ENCODE measurements around the gene RIN3.

The RIN3 gene

DNA sequence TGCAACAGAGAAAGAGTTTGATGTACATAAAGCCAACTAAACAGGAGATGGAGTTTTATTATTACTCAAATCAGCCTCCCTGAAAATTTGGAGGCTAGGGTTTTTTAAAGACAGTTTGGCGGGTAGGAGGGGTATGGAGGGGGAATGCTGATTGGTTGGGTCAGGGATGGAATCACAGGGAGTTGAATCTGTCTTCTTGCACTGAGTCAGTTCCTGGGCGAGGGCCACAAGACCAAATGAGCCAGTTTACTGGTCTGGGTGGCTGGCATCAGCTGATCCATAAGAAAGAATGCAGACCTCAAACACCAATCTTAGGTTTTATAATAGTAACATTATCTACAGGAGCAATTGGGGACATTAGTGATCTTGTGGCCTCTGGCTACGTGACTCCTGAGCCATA is 64.9 kb downstream of the RIN3 start:
- DNase-seq (ENCODE audit: low spot score), result no peak

DNA sequence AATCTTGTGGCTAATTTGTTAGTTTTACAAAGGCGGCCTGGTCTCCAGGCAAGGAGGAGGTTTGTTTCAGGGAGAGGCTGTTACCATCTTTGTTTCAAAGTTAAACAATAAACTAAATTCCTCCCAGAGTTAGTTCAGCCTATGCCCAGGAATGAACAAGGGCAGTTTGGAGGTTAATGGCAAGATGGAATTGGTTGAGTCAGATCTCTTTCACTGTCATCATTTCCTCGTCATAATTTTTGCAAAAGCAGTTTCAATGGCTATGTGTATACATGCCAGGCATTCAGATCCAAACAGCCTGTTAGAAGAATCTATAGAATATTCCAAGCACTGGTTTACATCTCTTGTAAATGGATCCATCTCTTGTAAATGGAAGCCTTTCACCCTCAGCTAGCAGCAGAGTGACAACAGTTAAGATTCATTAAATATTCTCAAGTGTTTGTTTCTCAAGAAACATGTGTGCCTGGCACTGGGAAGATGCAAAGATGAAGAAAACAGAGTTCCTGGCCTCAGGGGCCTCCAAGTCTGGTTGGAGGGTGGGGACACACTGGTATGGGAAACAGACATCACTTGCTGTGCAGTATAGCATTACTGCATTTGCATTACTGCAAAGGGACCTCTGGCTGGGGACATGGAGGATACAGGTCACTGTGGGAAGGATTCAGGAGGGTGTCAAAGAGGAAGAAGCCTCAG is 65.8 kb downstream of the RIN3 start:
- DNase-seq (ENCODE audit: low spot score), result no peak

DNA sequence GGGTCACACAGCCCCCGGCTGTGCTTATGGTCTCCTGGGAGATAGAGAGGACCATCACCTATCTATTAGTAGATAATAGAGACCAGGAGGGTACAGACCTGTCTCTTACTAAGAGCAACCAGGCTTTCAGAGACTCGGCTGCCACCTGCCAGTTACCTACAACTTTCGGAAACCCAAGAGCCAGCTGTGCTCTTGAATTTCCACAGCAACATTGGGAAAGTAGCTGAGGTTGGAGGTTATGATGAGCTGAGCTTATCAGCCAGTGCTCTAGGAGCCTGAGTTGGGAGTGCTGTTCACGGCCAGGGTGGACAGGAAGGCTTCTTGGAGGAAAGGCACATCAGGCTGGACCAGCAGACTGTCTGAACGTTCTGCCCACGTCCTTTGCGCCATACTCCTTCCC is 67.6 kb downstream of the RIN3 start:
- no peak for DNase-seq (ENCODE audit: low spot score)

DNA sequence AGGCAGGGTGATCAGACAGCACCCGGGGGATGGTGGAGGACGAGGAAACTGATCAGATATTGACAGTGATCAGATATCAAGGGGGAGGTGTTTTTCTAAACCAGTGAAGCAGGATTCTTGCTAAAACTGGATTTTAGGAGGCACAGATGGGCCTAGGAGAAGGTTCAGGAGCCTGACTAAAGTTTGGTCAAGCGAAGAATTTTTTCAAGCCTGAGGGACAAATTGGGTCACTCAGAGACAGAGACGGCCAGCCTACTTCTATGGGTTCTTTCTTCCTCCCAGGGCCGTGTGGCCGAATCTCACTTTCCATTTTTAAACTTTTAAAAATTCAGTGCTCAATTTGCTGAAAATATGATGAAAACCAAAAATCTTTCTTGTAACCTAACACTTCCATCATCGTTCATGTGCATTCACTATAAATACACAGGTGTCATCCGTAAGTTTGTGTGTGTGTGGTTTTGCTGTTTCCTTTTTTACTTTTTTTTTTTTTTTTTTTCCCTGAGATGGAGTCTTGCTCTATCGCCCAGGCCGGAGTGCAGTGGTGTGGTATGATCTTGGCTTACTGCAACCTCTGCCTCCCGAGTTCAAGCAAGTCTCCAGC is 68.5 kb downstream of the RIN3 start:
- DNase-seq (ENCODE audit: low spot score), result no peak

DNA sequence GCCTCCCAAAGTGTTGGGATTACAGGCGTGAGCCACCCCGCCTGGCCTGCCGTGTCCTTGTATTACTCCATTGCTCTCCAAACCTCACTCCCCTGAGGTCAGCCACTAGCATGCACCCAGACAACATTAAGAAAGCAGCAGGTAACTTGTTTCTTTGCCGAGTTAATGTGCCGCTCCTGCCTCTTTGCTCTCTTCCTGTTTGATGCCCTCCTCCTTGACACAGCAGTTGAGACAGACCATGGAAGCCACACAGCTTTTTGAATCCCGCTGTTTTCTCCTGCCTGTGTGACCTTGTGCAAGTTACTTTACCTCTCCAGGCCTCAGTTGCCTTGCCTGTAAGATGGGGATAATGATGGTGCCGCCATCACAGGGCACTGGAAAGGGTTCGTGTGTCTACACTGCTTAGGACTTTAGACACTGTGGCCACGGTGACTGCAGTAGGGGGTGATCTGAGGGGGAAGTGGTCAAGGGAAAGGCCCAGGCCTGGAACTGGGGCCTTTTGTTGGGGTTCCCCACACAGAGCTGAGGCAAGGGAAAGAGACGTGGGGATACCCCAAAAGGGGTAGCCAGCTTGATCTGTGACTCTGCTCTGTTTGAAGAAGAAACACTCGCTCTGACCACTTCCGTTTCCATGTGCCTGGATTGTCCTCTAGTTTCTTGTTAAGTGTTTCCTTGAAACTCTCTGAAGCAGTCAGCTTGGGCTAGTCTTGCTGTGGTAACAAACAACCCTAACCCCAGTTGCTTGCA is 69.3 kb downstream of the RIN3 start:
- no peak for DNase-seq (ENCODE audit: low spot score)

DNA sequence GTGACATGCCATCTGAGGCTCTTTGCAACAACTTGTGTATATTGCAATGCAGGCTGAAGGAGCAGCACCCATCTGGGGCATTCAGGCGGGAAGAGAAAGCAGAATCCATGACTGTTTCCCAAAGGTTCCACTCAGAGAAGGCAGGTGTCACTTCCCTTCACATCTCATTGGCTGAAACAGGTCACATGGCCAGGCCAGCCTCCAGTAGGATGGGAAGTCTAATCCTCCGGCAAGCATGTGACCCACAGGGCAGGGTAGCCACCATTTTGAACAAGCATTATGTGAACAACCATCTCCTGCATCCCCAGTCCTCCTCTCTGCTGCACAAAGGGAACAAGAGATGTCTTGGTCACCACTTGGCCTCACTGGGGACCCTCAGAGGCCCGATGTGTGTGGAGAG is 70.6 kb downstream of the RIN3 start:
- DNase-seq (ENCODE audit: low spot score), result no peak

DNA sequence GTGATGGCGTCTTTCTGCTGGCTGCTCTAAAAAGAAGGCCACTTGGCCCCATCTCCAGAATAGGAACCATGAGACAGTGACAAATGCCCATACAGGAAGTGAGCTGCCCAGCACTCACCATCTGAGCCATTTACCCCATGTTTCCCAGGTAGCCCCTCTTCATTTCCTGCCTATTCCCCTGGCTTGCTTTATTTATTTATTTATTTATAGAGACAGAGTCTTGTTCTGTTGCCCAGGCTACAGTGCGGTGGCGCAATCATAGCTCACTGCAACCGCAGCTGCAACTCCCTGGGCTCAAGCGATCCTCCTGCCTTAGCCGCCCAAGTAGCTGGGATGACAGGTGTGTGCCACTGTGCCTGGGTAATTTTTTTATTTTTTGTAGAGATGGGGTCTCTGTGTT is 71.2 kb downstream of the RIN3 start:
- no peak for DNase-seq (ENCODE audit: low spot score)

DNA sequence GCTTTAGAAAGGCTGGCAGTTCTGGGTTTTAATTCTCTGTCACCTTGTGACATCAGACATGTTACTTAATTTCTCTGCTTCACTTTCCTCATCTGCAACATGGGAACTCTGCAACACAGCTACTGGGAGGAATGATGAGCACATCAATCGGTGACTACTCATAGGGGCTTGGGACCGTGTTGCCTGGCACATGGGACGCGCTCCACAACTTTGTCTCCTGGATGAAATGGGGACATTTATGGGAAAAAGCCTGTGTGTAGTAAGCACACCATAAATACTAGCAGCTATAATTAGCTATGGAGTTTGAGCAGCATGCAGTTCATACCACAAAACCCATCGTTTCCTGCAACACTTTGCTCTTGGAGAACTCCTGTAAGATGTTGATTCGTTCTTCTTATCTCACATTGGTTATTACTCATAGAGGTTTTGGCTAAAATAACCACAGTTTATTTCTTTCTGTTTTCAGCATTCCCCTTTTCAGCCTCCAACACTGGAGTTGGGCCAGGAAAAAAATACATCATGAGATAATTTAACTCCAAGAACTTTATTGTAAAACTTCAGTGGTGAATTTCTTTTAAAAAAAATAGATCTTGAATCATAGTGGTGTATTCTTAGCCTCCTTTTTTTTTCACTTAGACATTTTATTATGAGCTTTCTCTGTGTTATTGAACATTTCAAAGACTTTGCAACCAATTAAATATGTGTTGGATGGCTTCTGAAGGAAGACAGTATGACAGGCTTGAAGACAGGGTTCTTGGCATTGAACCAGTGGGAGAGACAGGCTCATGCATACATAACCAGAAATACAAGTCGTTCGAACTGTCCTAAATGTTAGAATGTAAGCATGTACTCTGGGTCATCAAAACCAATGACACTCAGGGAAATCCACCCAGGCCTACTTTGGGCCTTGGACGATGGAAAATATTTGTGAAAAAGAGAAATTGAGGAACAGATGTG is 72.7 kb downstream of the RIN3 start:
- no peak for DNase-seq (ENCODE audit: low spot score)

DNA sequence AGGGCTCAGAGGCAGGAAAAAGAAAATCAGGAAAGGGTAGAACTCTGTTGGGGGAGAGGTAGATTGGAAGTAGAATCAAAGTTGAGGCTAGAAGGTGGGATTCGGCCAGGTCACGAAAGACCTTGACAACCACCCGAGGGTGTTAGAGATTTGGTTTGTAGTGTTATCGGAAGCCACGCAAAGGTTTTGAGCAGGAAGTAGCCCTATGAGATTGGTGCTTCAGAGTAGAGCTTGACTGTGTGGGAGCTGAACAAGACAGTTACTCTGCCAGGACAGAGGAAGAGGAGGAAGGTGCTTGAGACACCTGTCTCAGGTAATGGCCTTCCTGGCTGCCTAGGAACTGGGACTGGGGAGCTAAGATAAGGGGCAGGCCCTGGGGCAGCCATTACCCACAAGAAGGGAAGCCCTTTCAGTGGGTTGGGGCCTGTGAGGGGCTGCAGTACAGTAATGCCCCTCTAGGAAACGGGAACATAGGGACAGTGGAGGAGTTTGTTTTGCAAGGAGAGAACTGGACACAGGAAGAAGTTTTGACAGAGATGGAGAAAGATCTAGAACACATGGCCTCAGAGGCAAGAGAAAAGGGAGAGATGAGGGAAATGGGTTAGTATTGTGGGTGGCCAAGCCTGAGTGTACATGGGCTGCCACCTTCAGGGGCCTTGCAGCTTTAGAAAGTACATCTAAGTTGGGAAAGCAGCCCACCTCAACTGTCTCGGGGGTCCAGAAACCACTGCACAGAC is 73.5 kb downstream of the RIN3 start:
- no peak for DNase-seq (ENCODE audit: low spot score)

DNA sequence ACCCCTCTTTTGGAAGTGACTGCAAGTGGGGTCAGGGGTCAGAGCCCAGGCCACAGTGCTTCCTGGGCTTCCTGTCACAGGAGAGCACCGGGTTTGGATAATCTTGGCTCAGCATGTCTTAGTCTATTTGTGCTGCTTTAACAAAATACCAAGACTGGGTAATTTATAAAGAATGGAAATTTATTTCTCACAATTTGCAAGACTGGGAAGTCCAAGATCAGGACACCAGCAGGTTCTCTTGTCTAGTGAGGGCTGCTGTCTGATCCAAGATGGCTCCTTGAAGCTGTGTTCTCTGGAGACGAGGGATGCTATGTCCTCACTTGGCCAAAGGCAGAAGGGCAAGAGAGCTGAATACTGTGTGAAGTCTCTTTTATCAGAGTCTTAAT is 74.1 kb downstream of the RIN3 start:
- DNase-seq (ENCODE audit: low spot score), result no peak

DNA sequence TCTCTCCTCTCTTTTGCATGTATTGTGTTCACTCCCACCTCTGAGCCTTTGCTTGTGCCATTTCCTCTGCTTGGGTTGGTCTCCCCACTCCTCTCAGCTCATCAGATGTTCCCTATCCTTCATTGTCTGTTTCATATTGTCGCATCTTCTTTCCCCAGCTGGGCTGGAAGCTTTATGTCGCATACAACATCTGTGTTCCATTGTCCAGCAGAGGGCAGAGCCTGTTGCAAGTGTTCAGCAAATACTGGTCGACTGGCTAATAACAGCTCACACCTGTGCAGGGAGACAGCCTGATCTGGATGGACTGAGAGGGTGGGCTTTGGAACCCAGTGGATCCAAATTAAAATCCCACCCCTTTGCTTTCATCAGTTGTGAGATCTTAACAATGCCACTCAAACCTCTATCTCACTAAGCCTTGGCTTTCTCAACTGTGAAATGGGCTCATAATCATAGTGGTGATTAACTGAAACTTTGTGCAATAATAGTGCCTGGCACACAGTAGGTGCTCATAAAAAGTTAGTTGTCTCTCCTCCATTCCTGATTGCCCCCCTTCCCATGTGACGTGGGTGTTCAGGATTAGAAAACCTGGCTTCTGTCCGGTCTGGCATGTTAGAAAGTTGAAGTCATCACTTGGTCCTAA is 75.8 kb downstream of the RIN3 start:
- no peak for DNase-seq (ENCODE audit: low spot score)

DNA sequence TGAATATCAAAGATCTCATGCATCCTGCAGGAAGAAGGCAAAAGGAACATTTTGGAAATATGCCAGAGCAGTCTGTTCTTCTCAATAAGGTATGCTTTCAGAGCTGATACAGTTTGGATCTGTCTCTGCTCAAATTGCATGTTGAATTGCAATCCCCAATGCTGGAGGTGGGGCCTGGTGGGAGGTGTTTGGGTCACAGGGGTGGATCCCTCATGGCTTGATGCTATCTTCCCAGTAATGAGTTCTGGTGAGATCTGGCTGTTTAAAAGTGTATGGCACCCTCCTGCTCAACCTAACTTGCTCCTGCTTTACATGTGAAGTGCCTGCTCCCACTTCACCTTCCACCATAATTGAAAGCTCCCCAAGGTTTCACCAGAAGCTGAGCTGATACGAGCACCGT is 76.6 kb downstream of the RIN3 start:
- DNase-seq (ENCODE audit: low spot score), result no peak

DNA sequence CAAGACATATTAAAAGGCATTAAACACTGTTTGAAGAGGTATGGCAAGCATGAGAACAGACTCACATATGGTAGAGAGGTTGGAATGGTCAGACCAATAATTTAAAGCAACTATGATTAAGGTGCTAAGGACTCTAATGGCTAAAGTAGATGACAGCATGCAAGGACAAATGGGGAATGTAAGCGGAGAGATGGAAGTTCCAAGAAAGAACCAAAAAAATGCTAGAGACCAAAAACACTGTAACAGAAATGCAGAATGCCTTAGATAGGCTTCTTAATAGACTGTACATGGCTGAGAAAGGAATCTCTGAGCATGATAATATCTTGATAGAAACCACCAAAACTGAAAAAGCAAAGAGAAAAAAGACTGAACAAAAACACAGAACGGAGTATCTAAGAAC is 77.4 kb downstream of the RIN3 start:
- no peak for DNase-seq (ENCODE audit: low spot score)

DNA sequence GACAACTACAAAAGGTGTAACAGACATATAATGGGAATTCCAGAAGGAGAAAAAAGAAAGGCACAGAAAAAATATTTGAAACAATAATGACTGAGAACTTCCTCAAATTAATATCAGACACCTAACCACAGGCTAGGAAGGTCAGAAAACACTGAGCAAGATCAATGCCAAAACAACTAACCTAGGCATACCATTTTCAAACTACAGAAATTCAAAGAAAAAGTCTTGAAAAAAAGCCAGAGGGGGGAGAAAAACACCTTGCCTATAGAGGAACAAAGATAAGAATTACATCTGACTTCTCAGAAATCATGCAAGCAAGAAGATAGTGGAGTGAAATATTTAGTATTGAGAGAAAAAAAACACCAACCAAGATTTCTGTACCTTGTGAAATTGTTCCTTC is 77.8 kb downstream of the RIN3 start:
- DNase-seq (ENCODE audit: low spot score), result no peak

DNA sequence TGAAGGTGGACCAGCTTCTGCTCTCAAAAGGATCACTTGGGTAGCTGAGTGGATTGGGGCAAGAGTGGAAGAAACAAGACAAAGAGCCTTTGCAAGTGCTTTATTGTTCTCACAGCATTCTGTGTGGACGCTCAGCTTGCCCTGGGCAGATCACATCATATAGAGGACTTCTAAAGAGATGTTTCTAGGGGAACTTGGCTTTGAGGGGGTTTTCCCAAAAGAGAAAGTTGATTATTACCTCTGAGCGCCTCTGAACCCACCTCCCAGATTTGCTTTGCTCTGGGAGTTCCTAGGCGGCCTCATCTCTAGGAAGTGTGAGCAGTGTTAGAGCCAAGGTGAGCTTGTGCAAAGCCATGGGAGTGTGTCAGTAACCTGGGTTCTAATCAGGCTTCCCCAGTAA is 81.7 kb downstream of the RIN3 start:
- DNase-seq (ENCODE audit: low spot score), result no peak

DNA sequence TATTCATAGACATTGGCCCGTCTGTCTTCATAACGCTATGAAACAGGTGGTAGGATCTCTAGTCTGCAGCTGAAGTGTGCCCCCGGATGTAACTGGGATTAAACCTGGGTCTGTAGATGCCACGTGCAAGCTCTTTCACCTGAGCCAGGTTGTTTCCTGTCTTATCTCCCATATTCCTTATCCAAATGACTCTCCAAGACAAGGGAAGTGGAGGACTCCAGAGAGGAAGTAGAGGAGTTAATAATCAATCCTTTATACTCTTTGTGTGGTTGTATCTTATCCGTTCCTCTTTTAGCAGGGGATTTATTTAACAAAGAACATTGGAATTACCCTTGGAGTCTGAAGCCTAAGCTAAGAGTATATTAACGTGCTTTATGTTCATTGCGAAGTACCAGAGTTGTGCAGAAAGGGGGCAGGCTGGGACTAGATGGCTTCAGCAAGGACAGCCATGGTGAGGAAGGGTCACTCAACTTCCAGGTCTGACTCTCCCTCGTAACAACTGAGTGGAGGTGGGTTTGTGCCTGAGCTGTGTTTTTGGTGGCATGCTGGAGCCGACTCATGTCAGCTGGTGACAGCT is 82.8 kb downstream of the RIN3 start:
- no peak for DNase-seq (ENCODE audit: low spot score)

DNA sequence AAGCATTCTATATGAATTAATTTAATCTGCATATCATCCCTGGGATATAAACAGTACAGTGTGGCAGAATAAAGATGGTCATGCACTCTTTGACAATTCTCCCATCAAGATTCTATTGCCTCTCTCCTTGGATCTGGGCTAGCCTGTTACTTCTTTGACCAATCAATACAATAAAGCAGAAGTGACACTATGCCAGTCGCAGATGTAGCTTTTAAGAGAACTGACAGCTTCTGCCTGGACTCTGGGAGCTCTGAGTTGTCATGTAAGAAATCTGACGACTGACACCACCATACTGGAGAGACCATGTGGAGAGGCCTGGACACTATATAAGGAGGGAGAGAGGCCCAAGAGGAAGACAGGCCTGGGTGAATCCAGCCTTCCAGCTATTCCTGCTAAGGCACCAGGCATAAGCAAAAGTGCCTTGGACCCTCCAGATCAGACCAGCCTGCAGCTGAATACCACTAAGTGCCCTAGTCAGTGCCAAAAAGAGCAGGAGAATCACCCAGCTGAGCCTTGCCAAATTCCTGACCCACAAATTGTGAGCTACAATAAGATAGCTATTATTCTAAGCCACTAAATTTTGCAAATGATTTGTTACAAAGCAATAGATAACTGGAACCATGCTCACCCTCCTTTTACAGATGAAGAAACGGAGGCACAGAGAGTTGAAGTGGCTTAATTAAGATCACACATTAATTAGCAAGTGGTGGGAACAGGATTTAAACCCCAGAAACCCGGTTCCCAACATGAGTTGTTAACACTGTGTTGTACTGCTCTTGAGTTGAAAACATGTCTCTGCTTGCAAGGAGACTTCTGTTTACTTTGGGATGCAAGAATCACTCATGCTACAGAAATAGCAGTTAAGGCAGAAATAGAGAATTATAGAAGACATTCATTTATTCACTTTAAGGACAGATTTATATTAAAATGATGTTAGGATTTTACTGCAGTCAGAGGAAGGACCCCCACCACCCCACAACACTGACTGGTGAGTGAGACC is 84.6 kb downstream of the RIN3 start:
- DNase-seq (ENCODE audit: low spot score), result no peak

DNA sequence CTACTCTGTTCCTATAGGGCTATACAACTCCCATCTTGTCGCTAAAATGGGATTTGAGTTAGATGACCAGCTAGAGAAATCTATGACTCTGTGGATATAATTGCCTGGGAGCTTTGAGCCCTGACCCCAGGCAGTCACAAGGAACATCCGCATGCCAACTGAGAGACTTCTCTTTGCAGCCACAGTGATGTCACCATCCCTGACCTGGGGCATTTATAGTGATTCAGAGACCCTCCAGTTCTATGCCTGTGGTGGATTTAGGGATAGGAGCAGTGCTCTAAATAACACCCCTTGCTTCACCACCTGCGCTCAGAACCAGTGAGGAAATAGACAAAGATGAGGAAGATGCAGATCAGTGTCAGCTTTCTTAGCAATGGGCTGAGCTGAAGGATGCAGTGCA is 86.2 kb downstream of the RIN3 start:
- DNase-seq (ENCODE audit: low spot score), result no peak

DNA sequence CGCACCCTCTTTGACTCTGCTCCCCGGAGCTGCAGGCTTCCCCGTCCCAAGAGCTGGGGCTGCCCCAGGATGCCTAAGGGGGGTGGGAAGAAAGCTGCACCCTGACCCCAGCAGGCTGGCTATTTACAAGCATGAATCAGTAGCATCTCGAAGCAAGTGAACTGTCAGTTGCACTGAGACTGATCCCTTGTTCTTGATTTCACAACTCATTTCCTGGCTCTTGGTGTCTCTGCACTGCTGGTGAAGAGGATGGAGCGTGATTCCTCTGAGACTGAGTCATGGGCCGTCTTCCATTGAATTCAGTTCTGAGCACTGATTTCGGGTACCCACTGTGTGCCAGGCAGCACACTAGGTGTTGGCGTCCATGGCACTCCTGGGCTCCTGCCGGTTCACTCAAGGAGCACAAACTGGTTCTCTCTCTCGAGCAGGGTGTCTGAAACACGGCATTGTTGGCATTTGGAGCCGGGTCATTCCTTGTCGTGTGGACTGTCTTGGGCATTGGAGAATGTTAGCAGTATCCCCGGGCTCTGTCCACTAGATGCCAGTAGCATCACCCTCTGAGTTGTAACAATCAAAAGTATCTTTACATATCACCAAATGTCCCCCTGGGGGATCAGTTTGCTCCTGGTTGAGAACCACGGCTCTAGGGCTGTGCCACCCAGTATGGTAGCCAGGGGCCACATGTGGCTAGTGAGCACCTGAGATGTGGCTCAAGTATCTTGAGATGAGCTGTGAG is 86.9 kb downstream of the RIN3 start:
- DNase-seq (ENCODE audit: low spot score), result no peak
